GM12878 (cell line): ENCODE data around the gene SERPINE2. TPM values are rescaled to one million over a fixed set of nuclear protein-coding genes. Genes with fewer than 3 reads are reported as not detected.

Experiments used
- ATAC-seq: fragments of 200-7000 bp; cut with Tn5 transposase; 3 replicates; pipeline ENCODE4 v1.9.1; 2020; ENCODE audit warnings: mild to moderate bottlenecking, moderate library complexity
- BruUV-seq: library from RNA; stranded (reverse); fragments of 400-500 nt; replicated peaks from 2 replicates; lab custom pipeline; 2021; lab: Mats Ljungman, UMichigan
- CTCF ChIA-PET: fragments of 300-600 bp; sonication (Branson Sonifier 250); formaldehyde crosslinking; extraction: SDS; loops from one replicate; lab custom pipeline; 2021; ENCODE audit warnings: inconsistent platforms; lab: Yijun Ruan, JAX
- POLR2A ChIA-PET: fragments of 350-600 bp; formaldehyde crosslinking; extraction: SDS; loops from one replicate; lab custom pipeline; 2021; ENCODE audit warnings: inconsistent platforms; lab: Charles Lee
- RAD21 ChIA-PET: fragments of 300-600 bp; sonication (Branson Sonifier 250); formaldehyde crosslinking; loops from one replicate; lab custom pipeline; 2023; ENCODE audit warnings: antibody characterized with exemption; ENCODE audit not compliant: unreplicated experiment; lab: Charles Lee
- SMC1A ChIA-PET: fragments of 300-600 bp; sonication (Branson Sonifier 250); formaldehyde crosslinking; loops from one replicate; lab custom pipeline; 2023; ENCODE audit not compliant: unreplicated experiment, uncharacterized antibody; lab: Charles Lee
- DNase-seq: peaks from one replicate; pipeline ENCODE4 v3.0.0-alpha.2; 2011; ENCODE audit warnings: low read depth, low spot score
- FAIRE-seq: peaks from 3 replicates; lab custom pipeline; 2011; peaks lifted over from hg19 to GRCh38; lab: Jason Lieb, UNC
- H2AFZ ChIP-seq: 2 replicates; pipeline ENCODE4 v1.6.0; 2011; ENCODE audit warnings: low read depth, low read length, control low read depth; ENCODE audit not compliant: control insufficient read depth
- H3K27ac ChIP-seq: 2 replicates; pipeline ENCODE4 v1.5.1; 2011; ENCODE audit warnings: control low read depth; ENCODE audit not compliant: control insufficient read depth, insufficient read depth
- H3K27me3 ChIP-seq, 2 experiments: replicated peaks in 1 of 2; 2 replicates each; pipeline versions ENCODE4 v1.6.0 to v1.6.1; 2011; ENCODE audit warnings: low read length in 1 of 2; ENCODE audit not compliant: control insufficient read depth in 2 of 2, insufficient read depth in 2 of 2
- H3K36me3 ChIP-seq, 2 experiments: 2 replicates each; pipeline ENCODE4 v1.5.1; 2011; ENCODE audit warnings: low read length in 1 of 2; ENCODE audit not compliant: control insufficient read depth in 2 of 2, insufficient read depth in 2 of 2
- H3K4me1 ChIP-seq: 2 replicates; pipeline ENCODE4 v1.6.1; 2011; ENCODE audit warnings: mild to moderate bottlenecking, low read length, moderate library complexity, mixed read lengths; ENCODE audit not compliant: control insufficient read depth, insufficient read depth
- H3K4me2 ChIP-seq: 2 replicates; pipeline ENCODE4 v1.6.0; 2011; ENCODE audit warnings: control low read depth; ENCODE audit not compliant: control insufficient read depth, insufficient read depth
- H3K4me3 ChIP-seq: fragments of 200-600 bp; sonication (generic); 2 replicates; pipeline ENCODE4 v1.5.1; 2016
- H3K79me2 ChIP-seq: 2 replicates; pipeline ENCODE4 v1.6.0; 2011; ENCODE audit warnings: low read length; ENCODE audit not compliant: control insufficient read depth, insufficient read depth
- H3K9ac ChIP-seq: 2 replicates; pipeline ENCODE4 v1.8.0; 2011; ENCODE audit warnings: low read length, control low read depth, mixed read lengths; ENCODE audit not compliant: control insufficient read depth, insufficient read depth
- H3K9me3 ChIP-seq: replicated peaks from 3 replicates; pipeline ENCODE4 v1.5.1; 2011; ENCODE audit warnings: mild to moderate bottlenecking, low read length; ENCODE audit not compliant: control insufficient read depth, insufficient read depth
- H4K20me1 ChIP-seq: 2 replicates; pipeline ENCODE4 v1.6.0; 2011; ENCODE audit not compliant: control insufficient read depth, insufficient read depth
- CHD1 ChIP-seq: IDR thresholded peaks from 2 replicates; pipeline ENCODE4 v1.6.1; 2012; ENCODE audit warnings: low read depth, low read length, improper control_type of control experiment
- JUND ChIP-seq: IDR thresholded peaks from 2 replicates; pipeline ENCODE4 v1.6.1; 2012; ENCODE audit warnings: low read depth, mild to moderate bottlenecking, low read length, improper control_type of control experiment, moderate library complexity
- KAT2A ChIP-seq: conservative IDR thresholded peaks from 2 replicates; pipeline ENCODE4 v1.6.1; 2011; ENCODE audit warnings: low read depth, low read length; ENCODE audit not compliant: control insufficient read depth
- MEF2A ChIP-seq: IDR thresholded peaks from 2 replicates; pipeline ENCODE4 v1.6.1; 2011; ENCODE audit warnings: low read depth, mild to moderate bottlenecking, low read length, moderate library complexity; ENCODE audit not compliant: insufficient read depth
- SUPT20H ChIP-seq: IDR thresholded peaks from 2 replicates; pipeline ENCODE4 v1.6.1; 2011; ENCODE audit warnings: low read depth, mild to moderate bottlenecking, low read length, moderate library complexity, borderline replicate concordance; ENCODE audit not compliant: control insufficient read depth
- ZNF24 ChIP-seq: fragments of 450-650 bp; IDR thresholded peaks from 2 replicates; pipeline ENCODE4 v1.6.1; 2017; ENCODE audit warnings: antibody characterized with exemption, mild to moderate bottlenecking
- WGBS: methylation state at CpG from one replicate; pipeline ENCODE4 v1.1.6; 2016; ENCODE audit warnings: low lambda C conversion rate; ENCODE audit not compliant: insufficient replicate concordance, insufficient coverage; ENCODE audit errors: missing lambda C conversion rate; 5-methylcytosine and 5-hydroxymethylcytosine counted together
- in situ Hi-C: fragments of 300-500 bp; cut with MboI; formaldehyde crosslinking; loops from 9 replicates; pipeline ENCODE4 v1.14.3; 2018; ENCODE audit warnings: mixed read lengths
- intact Hi-C: fragments of 100-400 bp; cut with micrococcal nuclease; formaldehyde crosslinking; loops from one replicate; pipeline ENCODE4 v1.14.2; 2022; ENCODE audit not compliant: unreplicated experiment
- polyA plus RNA-seq, 11 experiments: library from polyadenylated mRNA; depleted of rRNA in 4 of 11; unstranded in 6 of 11; stranded (reverse) in 5 of 11; fragments of >200 nt; fragmentation: Nextera tagmentation in 4 of 11; fragmentation: Illumina TruSeq in 1 of 11; extraction: Ambion mirVana in 4 of 11; extraction: Trizol in 1 of 11; gene quantifications; 1 replicate in 1 of 11; 2 replicates in 10 of 11; pipeline versions ENCODE4 v1.2.1 to v1.2.3, GENCODE V29; 2011 to 2016; ENCODE audit warnings: inconsistent platforms in 2 of 11, missing spikeins in 2 of 11, low read depth in 1 of 11
- total RNA-seq, 4 experiments: library from RNA; depleted of rRNA in 3 of 4; stranded (reverse); fragments of >200 nt in 3 of 4; fragmentation: Illumina TruSeq in 1 of 4; extraction: Trizol in 1 of 4; gene quantifications; 2 replicates each; pipeline versions ENCODE4 v1.2.1 to v1.2.3, GENCODE V29; 2013 to 2021
- TF ChIP-seq, protein P1 (sequence below): fragments of 450-650 bp; IDR thresholded peaks from 2 replicates; pipeline ENCODE4 v1.6.1; 2018; ENCODE audit warnings: mild to moderate bottlenecking, low read depth, moderate library complexity; ENCODE audit not compliant: partially characterized antibody

SERPINE2 gene
- total and polyA plus RNA-seq, 10 of the 15 experiments (the other 5 are each of a cell fraction or from before 2014, with no cell fraction given) = 0.18 to 1.7 (median 0.39) TPM

DNA sequence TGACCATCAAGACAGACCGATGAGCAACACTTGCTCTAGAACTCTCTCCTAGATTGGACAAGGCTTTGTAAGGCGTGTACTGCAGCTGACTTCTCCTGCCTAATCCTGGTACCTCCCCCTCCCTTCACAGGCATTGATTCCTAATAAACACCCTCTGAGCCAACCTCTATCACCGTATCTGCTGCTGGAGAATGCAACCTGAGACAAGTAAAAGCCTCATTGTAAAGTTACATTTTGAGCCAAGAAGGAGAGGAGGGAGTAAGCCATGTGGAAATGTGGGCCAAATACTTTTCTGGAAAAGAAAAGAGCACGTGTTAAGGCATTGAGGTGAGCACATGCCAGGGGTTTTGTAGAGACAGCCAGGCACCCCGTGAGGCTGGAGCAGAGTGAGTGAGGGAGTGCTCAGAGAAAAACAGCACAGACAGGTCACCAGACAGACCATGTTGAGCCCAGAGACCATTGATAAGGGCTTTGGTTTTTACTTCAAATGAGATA, 91.3 kb downstream of the SERPINE2 start:
- H3K27ac ChIP-seq = no peak overlapping the region
- no peak for DNase-seq
- intact Hi-C loops (no loop called here), in situ Hi-C loops (no loop called here)
- H3K36me3 ChIP-seq = no peaks in the 10 kb centered on the region
- FAIRE-seq = no peak
- ChIA-PET RAD21 (no interaction called here), POLR2A (no interaction called here), SMC1A (no interaction called here), CTCF (no interaction called here)
- H3K79me2 ChIP-seq = peaks cover 21% of the 10 kb centered on the region
- no peak overlapping the region for H3K9ac ChIP-seq
- H3K4me2 ChIP-seq = no peak overlapping the region
- no peak overlapping the region for H3K4me3 ChIP-seq
- WGBS = 70% methylated on average over 5 of the region's 5 CpGs
- no peak for ATAC-seq
- TF ChIP-seq, protein P1, sequence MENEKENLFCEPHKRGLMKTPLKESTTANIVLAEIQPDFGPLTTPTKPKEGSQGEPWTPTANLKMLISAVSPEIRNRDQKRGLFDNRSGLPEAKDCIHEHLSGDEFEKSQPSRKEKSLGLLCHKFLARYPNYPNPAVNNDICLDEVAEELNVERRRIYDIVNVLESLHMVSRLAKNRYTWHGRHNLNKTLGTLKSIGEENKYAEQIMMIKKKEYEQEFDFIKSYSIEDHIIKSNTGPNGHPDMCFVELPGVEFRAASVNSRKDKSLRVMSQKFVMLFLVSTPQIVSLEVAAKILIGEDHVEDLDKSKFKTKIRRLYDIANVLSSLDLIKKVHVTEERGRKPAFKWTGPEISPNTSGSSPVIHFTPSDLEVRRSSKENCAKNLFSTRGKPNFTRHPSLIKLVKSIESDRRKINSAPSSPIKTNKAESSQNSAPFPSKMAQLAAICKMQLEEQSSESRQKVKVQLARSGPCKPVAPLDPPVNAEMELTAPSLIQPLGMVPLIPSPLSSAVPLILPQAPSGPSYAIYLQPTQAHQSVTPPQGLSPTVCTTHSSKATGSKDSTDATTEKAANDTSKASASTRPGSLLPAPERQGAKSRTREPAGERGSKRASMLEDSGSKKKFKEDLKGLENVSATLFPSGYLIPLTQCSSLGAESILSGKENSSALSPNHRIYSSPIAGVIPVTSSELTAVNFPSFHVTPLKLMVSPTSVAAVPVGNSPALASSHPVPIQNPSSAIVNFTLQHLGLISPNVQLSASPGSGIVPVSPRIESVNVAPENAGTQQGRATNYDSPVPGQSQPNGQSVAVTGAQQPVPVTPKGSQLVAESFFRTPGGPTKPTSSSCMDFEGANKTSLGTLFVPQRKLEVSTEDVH = no peak
- TF ChIP-seq ZNF24 = no peak
- TF ChIP-seq MEF2A = no peak
- no peak for TF ChIP-seq CHD1
- TF ChIP-seq SUPT20H = no peak
- TF ChIP-seq KAT2A = no peak
- TF ChIP-seq JUND = no peak
- H3K9me3 ChIP-seq = no peaks in the 10 kb centered on the region
- H4K20me1 ChIP-seq = no peaks in the 10 kb centered on the region
- no TSS peak for BruUV-seq
- H3K27me3 ChIP-seq = no peaks in the 10 kb centered on the region
- peaks cover 31% of the 10 kb centered on the region for H3K4me1 ChIP-seq
- H2AFZ ChIP-seq = no peak overlapping the region
